ENCODE measurements around the gene AKR1B15. TPM values are rescaled to one million over a fixed set of nuclear protein-coding genes. Genes with fewer than 3 reads are reported as not detected.

Gene AKR1B15
- total RNA-seq, 1 experiment from 2014 or later: not detected

GRCh38 chr7:134612197-134612596 lies 63.3 kb downstream of the AKR1B15 start:
- TF ChIP-seq, protein P1, sequence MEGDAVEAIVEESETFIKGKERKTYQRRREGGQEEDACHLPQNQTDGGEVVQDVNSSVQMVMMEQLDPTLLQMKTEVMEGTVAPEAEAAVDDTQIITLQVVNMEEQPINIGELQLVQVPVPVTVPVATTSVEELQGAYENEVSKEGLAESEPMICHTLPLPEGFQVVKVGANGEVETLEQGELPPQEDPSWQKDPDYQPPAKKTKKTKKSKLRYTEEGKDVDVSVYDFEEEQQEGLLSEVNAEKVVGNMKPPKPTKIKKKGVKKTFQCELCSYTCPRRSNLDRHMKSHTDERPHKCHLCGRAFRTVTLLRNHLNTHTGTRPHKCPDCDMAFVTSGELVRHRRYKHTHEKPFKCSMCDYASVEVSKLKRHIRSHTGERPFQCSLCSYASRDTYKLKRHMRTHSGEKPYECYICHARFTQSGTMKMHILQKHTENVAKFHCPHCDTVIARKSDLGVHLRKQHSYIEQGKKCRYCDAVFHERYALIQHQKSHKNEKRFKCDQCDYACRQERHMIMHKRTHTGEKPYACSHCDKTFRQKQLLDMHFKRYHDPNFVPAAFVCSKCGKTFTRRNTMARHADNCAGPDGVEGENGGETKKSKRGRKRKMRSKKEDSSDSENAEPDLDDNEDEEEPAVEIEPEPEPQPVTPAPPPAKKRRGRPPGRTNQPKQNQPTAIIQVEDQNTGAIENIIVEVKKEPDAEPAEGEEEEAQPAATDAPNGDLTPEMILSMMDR (IDR thresholded peaks at IDR 0.05 in 2 of 3, conservative IDR thresholded peaks at IDR 0.05 in 1 of 3; ENCODE audit: borderline replicate concordance in 1 of 3, insufficient read depth in 1 of 3, low read depth in 2 of 3, low read length in 2 of 3): 0 out of 6 replicates have a peak, but pooled peaks of 1 of the 3 experiments have one; percentile 6
- TF ChIP-seq ZFX (IDR thresholded peaks at IDR 0.05): no peak
- peak; percentile 23; the same call in 1 of the 2 replicates for TF ChIP-seq RAD21 (IDR thresholded peaks at IDR 0.05; ENCODE audit: low read depth)
- Histone ChIP-seq H3K4me3 (replicated peaks in 1 of 2; ENCODE audit: low read depth in 1 of 2, low read length in 2 of 2) (no peak overlapping the region), H3K9me2 (ENCODE audit: insufficient read depth) (no peaks in the 10 kb centered on the region), H4K20me1 (ENCODE audit: insufficient read depth) (no peaks in the 10 kb centered on the region), H3K79me2 (ENCODE audit: insufficient read depth, low read length) (no peaks in the 10 kb centered on the region), H3K27ac (ENCODE audit: low read depth, low read length) (no peak overlapping the region), H3K9ac (ENCODE audit: low read length) (no peak overlapping the region), H3K4me2 (ENCODE audit: low read length) (no peak overlapping the region), H3K27me3 (ENCODE audit: insufficient read depth, low read length) (no peaks in the 10 kb centered on the region; the same call in 1 of the 2 replicates), H3K4me1 (ENCODE audit: control insufficient read depth in 1 of 2, insufficient read depth in 2 of 2, low read length in 2 of 2) (peaks cover 0 to 6% of the 10 kb centered on the region in 2 experiments; a peak in 1 of 4 replicates), H3K9me3 (ENCODE audit: control insufficient read depth in 1 of 2, insufficient read depth in 1 of 2, low read depth in 1 of 2, low read length in 2 of 2) (no peaks in the 10 kb centered on the region), H2AFZ (ENCODE audit: low read depth, low read length, poor library complexity, severe bottlenecking) (no peak overlapping the region), H3K36me3 (ENCODE audit: control insufficient read depth in 1 of 2, insufficient read depth in 2 of 2, low read length in 2 of 2) (no peaks in the 10 kb centered on the region)
- CTCF ChIA-PET: interaction anchor here (0.9 to 2.1 kb wide), 2 partner anchors 10 to 180 kb away, joined by 3 to 4 read pairs; no protein-coding TSS in a partner anchor
- DNase-seq (ENCODE audit: low read depth, low spot score) (no peak), ATAC-seq (no peak)
- BruUV-seq (replicated peaks): no TSS peak
- POLR2A ChIA-PET: no interaction called here
- RAD21 ChIA-PET (ENCODE audit: low non-redundant PET in 1 of 2, low total read pairs in 2 of 2, uncharacterized antibody in 2 of 2, unreplicated experiment in 2 of 2): no interaction called here
- intact Hi-C loops (cut with micrococcal nuclease): no loop called here

DNA sequence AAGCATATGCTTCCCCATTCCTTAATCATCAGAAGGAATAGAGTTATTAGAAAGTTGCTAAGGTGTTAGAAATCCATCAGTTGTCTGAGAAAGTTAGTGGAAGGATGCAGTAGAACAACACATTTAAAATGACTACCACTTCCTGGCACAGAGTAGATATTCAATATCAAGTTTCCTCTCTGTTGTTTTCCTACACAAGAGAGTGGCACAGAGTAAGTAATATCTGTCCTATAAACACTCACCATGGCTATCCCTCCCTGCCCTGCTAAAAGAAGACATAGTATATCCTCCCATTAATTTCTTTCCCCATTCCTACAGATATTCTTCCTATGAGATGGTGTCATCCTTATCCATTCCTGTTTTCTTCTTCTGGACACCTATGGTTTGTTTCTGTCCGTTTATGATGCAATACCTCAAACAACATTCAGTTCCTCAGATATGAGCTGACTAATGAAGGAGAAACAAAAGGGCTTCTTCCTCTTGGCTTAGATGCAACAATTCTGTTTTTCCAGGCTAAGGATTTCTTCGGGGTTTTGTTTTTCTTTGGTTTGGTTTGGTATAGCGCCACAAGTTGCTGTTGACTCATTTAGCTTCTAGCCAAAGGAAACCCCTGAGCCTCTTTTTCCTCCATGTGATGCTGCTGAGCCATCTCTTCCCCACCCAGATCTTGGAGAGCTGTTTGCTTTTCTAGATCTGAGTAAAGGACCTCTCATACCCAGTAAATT lies 64.9 kb downstream of the AKR1B15 start:
- RAD21 ChIA-PET (ENCODE audit: low non-redundant PET in 1 of 2, low total read pairs in 2 of 2, uncharacterized antibody in 2 of 2, unreplicated experiment in 2 of 2): no interaction called here
- DNase-seq (ENCODE audit: low read depth, low spot score) (no peak), ATAC-seq (no peak)
- Histone ChIP-seq H3K4me1 (ENCODE audit: control insufficient read depth in 1 of 2, insufficient read depth in 2 of 2, low read length in 2 of 2) (peaks cover 0 to 6% of the 10 kb centered on the region in 2 experiments; a peak in 1 of 4 replicates), H2AFZ (ENCODE audit: low read depth, low read length, poor library complexity, severe bottlenecking) (peak overlapping the region; percentile 53), H3K4me2 (ENCODE audit: low read length) (no peak overlapping the region), H3K36me3 (ENCODE audit: control insufficient read depth in 1 of 2, insufficient read depth in 2 of 2, low read length in 2 of 2) (no peaks in the 10 kb centered on the region), H3K79me2 (ENCODE audit: insufficient read depth, low read length) (no peaks in the 10 kb centered on the region), H3K9ac (ENCODE audit: low read length) (no peak overlapping the region), H3K4me3 (replicated peaks in 1 of 2; ENCODE audit: low read depth in 1 of 2, low read length in 2 of 2) (no peak overlapping the region), H3K9me3 (ENCODE audit: control insufficient read depth in 1 of 2, insufficient read depth in 1 of 2, low read depth in 1 of 2, low read length in 2 of 2) (no peaks in the 10 kb centered on the region), H3K27me3 (ENCODE audit: insufficient read depth, low read length) (no peaks in the 10 kb centered on the region), H3K9me2 (ENCODE audit: insufficient read depth) (no peaks in the 10 kb centered on the region), H4K20me1 (ENCODE audit: insufficient read depth) (no peaks in the 10 kb centered on the region), H3K27ac (ENCODE audit: low read depth, low read length) (no peak overlapping the region)
- no TSS peak for BruUV-seq (replicated peaks)
- POLR2A ChIA-PET: no interaction called here
- intact Hi-C loops (cut with micrococcal nuclease): no loop called here
- CTCF ChIA-PET: interaction anchor here (0.6 to 2.1 kb wide), 2 partner anchors 181 to 1361 kb away, joined by 4 to 9 read pairs; no protein-coding TSS in a partner anchor
- TF ChIP-seq JUND (IDR thresholded peaks at IDR 0.05) (peak; percentile 37; the same call in 1 of the 2 replicates), CEBPB (IDR thresholded peaks at IDR 0.05; ENCODE audit: low read depth) (peak; percentile 81), SRF (IDR thresholded peaks at IDR 0.05; ENCODE audit: low read depth) (no peak), CBX3 (IDR thresholded peaks at IDR 0.05; ENCODE audit: low read depth) (0 out of 2 replicates have a peak, but pooled peaks have one; percentile 21), RAD21 (IDR thresholded peaks at IDR 0.05; ENCODE audit: low read depth) (no peak)
